HEK293T (cell line): ENCODE results near the gene SERGEF.

Experiments used
- FOXA1 ChIP-seq: fragments of 450-650 bp; IDR thresholded peaks from 2 replicates; pipeline ENCODE4 v1.6.1; 2016; ENCODE audit warnings: mild to moderate bottlenecking
- FOXK2 ChIP-seq: fragments of 450-650 bp; IDR thresholded peaks from 2 replicates; pipeline ENCODE4 v1.6.1; 2016; ENCODE audit warnings: mild to moderate bottlenecking
- NFRKB ChIP-seq: fragments of 450-650 bp; IDR thresholded peaks from 2 replicates; pipeline ENCODE4 v1.6.1; 2016; ENCODE audit warnings: mild to moderate bottlenecking, moderate library complexity
- PKNOX1 ChIP-seq: fragments of 450-650 bp; IDR thresholded peaks from 2 replicates; pipeline ENCODE4 v1.6.1; 2016
- SUZ12 ChIP-seq: fragments of 450-650 bp; IDR thresholded peaks from 2 replicates; pipeline ENCODE4 v1.6.1; 2016; ENCODE audit warnings: mild to moderate bottlenecking
- ZNF384 ChIP-seq: fragments of 450-650 bp; IDR thresholded peaks from 2 replicates; pipeline ENCODE4 v1.6.1; 2016

GRCh38 chr11:18014876-18015275 lies 2.0 kb upstream of the SERGEF start:
- TF ChIP-seq SUZ12 (no peak), FOXA1 (no peak), FOXK2 (no peak), ZNF384 (no peak), PKNOX1 (no peak), NFRKB (no peak)
